H1 (cell line): ENCODE measurements around the gene TMTC2.

Experiments used
- CHD7 ChIP-seq: fragments of 300-600 bp; sonication (generic); IDR thresholded peaks from 2 replicates; pipeline ENCODE4 v1.7.1; 2012; ENCODE audit warnings: low read length, moderate library complexity, mild to moderate bottlenecking, inconsistent platforms; ENCODE audit not compliant: insufficient replicate concordance
- CTCF ChIP-seq, 3 experiments: IDR thresholded peaks; 1 replicate in 2 of 3; 2 replicates in 1 of 3; pipeline versions ENCODE4 v1.5.1 to v1.6.1; 2011; ENCODE audit warnings: low read length in 3 of 3, mild to moderate bottlenecking in 3 of 3, inconsistent platforms in 2 of 3, low read depth in 1 of 3, moderate library complexity in 1 of 3; ENCODE audit not compliant: insufficient read depth in 1 of 3; ENCODE audit errors: control extremely low read depth in 1 of 3
- POLR2AphosphoS5 ChIP-seq: IDR thresholded peaks from 2 replicates; pipeline ENCODE4 v1.6.1; 2011; ENCODE audit warnings: low read depth, low read length

GRCh38 chr12:83157604-83158003 is 470.9 kb downstream of the TMTC2 start:
- TF ChIP-seq POLR2AphosphoS5 (no peak), CTCF (IDR thresholded peaks at IDR 0.05; ENCODE audit: control extremely low read depth in 1 of 3, insufficient read depth in 1 of 3, low read depth in 1 of 3, low read length in 3 of 3) (no peak), CHD7 (no peak)
